COLO829 (cell line): Measurements from ENCODE around the gene RANBP2.

ENCODE experiments used
- DNase-seq: peaks from one replicate; pipeline ENCODE4 v3.0.0; 2012; ENCODE audit warnings: low spot score

Gene RANBP2

DNA sequence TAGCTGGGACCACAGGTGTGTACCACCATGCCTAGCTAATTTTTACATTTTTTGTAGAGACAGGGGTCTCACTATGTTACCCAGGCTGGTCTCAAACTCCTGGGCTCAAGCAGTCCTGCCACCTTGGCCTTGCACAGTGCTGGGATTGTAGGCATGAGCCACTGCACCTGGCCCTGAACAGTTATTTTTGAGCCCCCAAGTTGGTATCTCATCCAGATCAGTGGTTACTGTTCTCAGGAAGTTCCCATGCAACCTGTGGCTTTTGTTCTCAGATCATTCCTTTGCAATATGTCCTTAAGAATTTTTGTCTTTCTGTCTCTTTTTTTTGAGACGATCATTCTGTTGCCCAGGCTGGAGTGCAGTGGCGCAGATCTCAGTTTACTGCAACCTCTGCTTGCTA, 59.6 kb downstream of the RANBP2 start:
- no peak for DNase-seq

DNA sequence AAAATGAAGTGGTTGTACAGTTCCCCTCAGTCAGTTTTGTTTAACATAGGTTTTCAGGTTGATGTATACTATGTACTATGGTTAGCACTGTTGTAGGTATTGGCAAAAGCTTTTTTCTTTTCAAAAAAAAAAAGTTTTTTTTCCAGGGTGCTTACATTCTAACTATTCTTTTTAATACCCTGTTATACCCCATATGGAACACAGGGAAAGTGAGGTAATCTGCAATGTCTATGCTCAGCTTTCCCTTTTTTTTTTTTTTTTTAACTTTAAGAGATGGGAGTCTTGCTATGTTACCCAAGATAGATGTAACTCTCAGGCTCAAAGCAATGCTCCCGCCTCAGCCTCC, 66.7 kb downstream of the RANBP2 start:
- no peak for DNase-seq

DNA sequence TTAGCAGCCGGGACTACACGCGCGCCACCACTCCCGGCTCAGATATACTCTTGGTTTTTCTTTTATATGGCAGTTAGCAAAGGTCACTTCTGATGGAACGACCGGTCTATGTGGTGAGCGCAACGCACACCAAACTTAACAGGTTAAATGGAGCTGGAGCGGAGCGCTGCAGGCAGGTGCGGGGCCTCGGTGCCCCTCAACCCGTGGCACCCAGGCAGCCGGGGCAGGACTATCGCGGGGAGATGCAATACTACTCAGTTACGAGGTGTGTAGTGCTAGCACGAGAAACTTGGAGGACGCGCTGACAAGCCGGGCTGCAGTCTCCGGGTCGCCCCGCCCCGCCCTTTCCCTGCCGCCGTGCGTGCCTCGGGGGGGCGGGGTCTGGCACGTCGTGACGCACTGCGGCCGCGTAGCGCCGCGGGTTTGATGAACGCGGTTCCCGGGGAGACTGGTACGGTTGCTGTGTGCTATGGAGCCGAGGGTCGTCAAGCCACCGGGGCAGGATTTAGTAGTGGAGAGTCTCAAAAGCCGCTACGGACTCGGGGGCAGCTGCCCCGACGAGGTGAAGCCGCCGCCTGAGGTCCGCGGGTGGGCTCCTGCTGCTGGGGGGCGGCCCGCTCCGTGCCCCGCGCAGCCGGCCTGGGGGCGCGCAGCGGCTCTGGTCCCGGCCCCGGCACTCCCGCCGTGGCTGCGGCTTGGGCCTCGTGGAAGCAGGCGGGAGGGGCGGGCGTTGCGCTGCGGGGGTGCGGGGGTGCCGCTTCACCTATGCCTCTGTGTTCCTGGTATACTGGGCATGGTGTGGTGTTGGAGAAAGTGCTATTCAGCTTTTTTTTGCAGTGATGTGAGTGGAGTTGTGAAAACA, 67.3 kb downstream of the RANBP2 start, which contains the start of gene CCDC138:
CCDC138 (plus strand) TSS at position 418 of the 862 bp plus-strand sequence; CDS start at position 470, 52 bp downstream.
- DNase-seq, result peak; percentile 79

DNA sequence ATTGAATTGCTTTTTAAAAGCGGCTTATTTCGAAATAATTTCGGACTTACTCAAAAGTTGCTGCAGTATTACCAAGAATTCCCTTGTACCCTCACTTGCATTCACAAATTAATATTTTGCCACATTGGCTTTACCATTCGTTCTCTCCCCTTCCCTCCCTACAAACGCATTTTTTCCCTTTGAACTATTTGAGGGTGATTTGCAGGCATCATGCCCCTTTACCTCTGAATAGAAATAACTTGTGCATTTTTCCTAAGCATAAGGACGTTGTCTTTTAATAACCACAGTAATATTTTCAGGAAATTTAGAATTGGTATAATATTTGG, 67.9 kb downstream of the RANBP2 start:
- no peak for DNase-seq

DNA sequence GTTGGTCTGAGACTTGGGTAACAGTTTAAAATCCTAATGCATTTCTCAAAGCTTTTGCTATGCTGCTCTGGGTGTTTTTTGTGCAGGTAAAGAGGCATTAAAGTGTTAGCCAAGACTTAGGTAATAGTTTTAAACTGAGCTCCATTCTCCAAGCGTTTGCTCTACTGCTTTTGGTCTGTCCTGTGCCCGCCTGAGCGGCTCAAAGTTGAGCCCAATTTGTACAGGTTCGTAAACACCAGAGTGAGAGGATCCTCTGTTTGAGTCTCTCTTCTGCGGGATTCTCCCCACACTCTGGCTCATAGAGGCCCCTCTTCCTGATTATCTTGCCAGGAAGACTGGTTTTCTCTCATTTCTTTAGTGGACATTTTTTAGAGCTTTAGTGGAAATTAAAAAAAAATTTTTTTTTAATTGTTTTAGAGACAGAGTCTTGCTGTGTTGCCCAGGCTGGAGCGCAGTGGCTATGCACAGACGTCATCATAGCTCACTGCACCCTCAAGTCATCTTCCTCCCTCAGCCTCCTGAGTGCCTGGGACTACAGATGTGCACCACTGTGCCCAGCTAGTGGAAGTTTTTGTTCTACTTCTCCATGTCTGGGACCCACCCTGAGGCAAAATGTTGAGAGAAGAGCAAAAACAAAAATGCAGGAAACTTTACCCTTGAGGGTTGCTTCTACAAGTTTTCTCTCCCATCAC, 83.9 kb downstream of the RANBP2 start:
- no peak for DNase-seq

DNA sequence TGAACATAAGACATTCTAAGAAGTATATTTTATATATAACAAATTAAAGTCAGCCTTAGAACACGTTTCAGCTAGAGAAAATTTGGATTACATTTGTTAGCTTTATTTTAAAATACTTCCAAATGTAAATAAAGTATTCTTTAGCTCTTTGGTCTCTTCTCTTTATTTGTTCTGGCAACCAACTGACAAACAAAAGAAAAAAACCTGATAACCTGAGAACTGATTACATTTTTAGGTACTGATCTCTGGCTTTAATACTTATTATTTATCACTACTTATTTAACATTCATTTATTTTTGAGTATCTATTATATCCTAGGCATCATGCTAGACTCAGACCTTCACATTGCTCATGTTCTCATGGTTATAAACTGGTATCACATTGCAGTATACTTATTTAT, 85.8 kb downstream of the RANBP2 start:
- no peak for DNase-seq

DNA sequence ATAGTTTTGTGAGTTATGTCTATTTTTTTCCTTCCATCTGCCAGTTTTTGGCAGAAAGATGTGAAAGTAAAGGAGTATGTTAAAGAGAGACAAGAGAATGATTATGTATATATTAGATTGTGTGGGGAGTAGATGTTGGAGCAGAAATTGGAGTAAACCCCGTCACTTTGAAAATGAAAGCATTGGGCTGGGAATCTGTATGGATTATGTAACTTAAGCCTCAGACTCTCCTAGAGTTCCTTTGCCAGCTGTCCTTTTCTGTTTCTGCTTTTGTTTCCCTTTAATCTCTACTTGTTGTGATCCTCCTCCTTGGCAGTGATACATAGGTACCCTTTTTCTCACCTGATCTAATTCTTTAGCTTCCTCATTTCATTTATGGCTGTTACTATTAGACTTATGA, 86.5 kb downstream of the RANBP2 start:
- DNase-seq, result no peak

DNA sequence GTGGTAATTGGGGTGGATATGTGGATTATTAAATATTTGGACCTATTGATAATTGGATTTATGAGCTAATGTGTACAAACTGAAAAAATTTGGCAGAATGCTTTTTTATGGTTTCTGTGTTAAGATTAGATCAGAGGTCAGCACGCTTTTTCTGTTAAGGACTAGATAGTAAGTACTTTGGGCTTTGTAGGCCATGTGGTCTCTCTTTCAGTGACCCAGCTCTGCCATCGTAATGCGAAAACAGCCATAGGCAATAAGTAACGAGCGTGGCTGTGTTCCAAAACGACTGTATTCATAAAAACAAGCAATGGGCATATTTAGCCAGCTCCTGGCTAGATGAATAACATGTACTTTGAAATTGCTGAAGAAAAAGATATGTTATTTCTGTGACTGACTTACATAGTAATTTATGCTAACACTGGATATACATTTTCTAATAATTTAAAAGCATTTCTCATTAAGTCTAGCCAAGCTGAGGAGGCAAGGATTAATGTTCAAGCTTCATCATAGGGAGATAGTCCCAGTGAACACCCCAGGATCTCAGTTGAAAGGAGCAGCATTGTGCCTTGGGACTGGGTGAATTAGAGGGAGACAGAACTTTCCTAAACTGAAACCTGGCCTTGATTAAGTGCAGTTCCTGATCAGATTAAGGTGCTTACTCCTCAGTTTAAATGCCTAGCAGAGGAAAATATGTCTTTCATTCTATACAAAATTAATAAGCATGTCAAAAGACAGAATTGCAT, 87.3 kb downstream of the RANBP2 start:
- no peak for DNase-seq

DNA sequence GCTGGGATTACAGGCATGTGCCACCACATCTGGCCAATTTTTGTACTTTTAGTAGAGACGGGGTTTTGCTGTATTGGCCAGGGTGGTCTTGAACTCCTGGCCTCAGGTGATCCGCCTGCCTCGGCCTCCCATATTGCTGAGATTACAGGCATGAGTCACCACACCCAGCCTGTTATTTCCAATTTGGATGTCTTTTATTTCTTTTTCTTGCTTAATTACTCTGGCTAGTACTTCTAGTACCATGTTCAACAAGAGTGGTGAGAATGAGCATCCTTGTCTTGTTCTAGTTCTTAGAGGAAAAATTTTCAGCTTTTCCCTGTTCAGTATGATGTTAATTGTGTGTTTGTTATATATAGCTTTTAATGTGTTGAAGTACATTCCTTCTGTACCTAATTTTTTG, 90.7 kb downstream of the RANBP2 start:
- no peak for DNase-seq

DNA sequence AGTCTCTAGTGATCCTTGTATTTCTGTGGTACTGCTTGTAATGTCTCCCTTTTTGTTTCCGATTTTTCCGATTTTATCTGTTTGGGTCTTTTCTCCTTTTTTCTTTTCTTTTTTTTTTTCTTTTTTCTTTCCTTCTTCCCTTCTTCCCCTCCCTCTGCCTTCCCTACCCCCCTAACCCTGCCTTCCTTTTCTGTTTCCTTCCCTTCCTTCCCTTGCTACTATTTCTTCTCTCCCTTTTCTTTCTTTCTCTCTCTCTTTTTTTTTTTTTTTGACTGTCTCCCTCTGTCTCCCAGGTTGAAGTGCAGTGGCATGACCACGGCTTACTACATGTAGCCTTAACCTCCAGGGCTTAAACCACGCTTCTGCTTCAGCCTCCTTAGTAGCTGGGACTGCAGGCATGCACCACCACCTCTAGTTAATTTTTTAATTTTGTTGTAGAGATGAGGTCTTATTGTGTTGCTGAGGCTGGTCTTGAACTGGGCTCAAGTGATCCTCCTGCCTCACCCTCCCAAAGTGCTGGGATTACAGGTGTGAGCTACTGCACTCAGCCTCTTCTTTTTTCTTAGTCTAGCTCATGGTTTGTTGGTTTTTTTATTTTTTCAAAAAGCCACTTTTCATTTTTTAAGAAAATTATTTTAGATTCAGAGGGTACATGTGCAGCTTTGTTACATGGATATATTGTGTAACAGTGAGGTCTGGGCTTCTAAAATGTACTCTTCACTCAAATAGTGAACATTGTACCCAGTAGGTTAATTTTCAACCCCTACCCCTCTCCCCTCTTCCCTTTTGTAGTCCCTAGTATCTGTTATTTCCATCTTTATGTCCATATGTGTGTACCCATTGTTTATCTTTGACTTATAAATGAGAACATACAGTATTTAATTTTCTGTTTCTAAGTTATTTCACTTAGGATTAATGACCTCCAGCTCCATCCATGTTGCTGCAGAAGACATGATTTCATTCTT, 92.0 kb downstream of the RANBP2 start:
- no peak for DNase-seq

DNA sequence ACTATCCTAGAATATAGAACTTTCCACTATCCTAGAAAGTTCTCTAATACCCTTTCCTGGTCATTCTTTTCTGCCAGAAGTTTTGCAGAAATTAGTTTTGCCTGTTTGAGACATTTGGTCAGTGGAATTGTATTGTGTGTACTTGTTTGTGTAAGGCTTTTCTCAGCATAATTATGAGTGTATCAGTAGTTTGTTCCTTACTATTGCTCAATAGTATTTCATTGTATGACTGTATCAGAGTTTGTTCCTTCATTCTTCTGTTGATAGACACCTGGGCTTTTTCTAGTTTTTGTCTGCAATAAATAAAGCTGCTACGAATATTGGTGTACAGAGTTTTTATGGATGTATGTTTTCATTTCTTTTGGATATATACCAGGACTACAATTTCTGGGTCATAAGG, 94.5 kb downstream of the RANBP2 start:
- no peak for DNase-seq

DNA sequence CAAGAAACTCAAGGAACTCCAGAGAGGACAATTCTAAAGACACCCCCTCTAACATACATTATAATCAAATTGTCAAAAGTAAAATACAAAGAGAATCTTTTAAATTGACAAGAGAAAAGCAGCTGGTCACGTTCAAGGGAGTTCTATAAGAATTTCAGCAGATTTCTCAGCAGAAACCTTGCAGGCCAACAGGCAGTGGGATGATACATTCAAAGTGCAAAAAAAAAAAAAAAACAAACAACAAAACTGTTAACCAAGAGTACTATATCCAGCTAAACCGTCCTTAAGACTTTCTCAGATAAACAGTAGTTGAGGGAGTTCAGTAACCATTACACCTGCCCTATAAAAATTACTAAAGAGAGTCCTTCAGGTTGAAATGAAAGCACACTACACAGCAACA, 101.2 kb downstream of the RANBP2 start:
- DNase-seq, result no peak

DNA sequence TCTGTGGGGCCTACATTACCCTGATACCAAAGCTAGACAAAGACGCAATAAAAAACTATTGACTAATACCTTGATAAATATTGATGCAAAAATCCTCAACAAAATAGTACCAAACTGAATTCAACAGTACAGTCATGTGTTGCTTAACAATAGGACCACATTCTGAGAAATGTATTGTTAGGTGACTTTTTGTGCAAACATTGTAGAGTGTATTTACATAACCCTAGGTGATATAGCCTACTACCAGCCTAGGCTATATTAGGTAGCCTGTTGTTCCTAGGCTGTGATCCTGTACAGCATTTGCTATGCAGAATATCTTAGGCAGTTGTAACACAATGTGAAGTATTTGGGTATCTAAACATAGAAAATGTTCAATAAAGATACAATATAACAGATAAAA, 104.0 kb downstream of the RANBP2 start:
- DNase-seq, result no peak

DNA sequence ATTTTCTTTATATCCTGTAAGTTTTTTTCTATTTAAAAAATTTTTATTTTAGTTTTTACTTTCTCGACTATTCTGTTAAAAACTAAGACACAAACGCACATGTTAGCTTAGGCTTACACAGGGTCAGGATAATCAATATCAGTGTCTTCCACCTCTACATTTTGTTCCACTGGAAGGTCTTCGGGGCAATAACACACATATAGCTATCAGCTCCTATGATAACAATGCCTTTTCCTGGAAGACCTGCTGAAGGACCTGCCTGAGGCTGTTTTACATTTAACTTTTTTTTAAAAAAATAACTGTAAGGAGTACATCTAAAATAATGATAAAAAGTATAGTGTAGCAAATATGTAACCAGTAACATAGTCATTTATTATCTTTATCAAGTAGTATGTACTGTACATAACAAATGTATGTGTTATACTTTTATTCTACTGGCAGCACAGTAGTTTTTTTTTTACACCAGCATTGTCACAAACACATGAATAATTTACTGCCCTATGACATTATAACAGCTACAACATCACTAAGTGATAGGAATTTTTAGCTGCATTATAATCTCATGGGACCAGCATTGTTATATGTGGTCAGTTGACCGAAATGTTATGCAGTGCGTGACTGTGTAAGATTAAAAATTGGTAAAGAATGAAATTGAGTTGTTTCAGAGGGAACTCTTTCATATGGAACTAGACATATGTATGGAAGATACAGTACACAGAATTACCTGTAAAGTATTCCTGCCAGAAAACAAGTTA, 105.2 kb downstream of the RANBP2 start:
- DNase-seq, result no peak

DNA sequence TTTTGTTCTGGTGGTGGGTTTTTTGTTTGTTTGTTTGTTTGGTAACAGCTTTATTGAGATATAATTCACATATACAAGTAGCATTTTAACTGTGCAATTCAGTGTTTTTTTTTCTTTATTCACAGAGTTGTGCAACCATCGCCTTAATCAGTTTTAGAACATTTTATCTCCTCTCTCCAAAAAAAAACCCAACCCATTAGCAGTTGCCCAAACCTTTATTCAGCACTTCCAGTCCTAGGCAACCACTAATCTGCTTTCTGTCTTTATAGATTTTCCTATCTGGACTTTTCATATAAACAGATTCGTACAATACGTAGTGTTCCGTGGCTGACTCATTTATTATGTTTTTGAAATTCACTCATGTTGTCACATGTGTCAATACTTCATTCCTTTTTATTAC, 106.0 kb downstream of the RANBP2 start:
- DNase-seq, result no peak

DNA sequence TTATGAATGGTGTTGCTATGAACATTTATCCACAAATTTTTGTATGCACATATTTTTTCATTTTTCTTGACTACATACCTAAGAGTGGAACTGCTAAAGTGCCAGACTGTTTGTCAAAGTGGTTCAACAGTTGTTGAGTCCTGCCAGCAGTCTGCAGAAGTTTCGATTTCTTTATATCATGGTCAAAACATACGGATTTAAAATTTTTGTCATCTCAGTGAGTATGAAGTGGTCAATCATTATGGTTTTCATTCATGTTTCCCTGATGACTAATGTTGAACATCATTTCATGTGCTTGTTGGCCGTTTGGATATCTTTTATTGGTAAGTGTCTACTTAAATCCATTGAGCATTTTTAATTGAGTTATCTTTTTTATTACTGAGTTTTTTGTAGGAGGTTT, 106.5 kb downstream of the RANBP2 start:
- DNase-seq, result no peak

DNA sequence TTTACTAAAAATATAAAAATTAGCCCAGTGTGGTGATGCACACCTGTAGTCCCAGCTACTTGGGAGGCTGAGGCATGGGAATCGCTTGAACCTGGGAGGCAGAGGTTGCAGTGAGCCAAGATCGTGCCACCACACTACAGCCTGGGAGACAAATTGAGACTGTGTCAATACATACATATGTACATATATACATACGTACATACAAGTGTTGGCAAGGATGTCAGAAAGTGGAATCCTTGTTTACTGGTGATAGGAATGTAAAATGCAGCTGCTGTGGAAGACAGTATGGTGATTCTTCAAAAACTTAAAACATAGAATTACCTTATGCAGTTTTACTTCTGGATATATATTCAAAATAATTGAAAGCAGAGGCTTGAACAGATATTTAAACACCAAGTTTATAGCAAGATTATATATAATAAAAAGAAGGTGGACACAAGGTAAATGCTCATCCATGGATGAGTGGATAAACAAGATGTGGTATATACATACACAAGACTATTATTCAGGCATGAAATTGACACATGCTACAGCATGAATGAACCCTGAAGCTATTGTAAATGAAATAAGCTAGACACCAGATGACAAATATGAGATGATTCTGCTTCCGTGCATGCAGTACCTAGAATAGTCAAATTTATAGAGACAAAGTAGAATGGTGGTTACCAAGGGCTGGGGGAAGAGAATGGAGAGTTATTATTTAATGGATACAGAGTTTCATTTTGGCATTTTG, 110.5 kb downstream of the RANBP2 start:
- DNase-seq, result no peak

DNA sequence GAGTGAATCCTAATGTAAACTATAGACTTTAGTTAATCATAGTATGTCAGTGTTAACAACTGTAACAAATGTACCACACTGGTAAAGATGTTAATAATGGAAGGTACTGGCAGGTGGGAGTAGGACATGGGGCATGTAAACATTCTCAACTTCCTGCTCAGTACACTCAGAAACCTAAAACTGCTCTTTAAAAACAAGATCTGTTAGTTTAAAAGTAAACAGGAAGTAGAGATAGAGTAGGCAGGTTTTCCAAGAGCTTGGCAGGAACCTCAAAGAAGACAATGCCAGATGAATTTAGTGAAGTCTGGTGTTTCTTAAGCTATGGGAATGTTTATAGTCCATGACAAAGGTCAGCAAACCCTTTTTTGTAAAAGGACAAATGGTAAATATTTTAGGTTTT, 113.9 kb downstream of the RANBP2 start:
- DNase-seq, result no peak

DNA sequence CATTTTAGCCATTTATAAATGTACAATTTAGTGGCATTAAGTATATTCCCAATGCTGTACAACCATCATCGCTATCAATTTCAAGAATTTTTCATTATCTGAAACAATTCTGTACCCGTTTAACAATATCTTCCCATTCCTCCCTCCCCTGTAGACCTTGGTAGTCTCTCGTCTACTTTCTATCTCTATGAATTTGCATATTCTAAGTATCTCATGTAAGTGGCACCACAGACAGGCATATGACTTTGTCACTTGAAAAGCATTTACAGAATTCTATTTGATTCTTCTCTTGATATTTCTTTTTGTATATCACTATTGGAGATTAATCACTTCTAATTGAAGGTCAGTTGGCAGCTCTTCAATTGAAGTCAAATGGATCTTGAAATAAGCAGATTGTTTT, 115.3 kb downstream of the RANBP2 start:
- no peak for DNase-seq

DNA sequence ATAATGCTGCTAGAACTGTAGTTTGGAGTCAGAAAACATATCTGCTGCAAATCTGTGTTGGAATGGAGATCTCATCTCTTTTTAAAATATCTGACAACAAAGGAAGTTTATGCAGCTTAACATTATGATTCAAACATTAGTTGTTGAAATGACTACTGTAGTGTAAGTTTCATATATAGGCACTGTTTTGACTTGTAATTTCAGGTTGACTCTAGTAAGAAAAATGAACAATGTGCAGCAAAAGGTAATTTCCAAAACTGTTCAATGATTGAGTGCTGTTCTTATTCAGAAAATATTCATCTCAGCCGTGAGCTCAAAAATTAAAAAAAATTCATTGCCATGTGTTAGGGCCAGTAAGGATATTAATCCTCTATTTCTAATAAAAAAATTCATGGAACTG, 115.8 kb downstream of the RANBP2 start:
- no peak for DNase-seq
